ENCODE results near the gene CACNA1H.
"Not testable (repeated sequence)": the region's sequence is repeated elsewhere in the genome, so short reads cannot be mapped to it uniquely, and the experiment has no call there.

Gene CACNA1H

GRCh38 chr16:1231301-1231700 lies 78.4 kb downstream of the CACNA1H start:
- not testable (repeated sequence) for H3K4me1 ChIP-seq (ENCODE audit: control insufficient read depth, low read length); H3K27me3 ChIP-seq (ENCODE audit: control insufficient read depth, low read length); H3K36me3 ChIP-seq (ENCODE audit: control insufficient read depth, low read length); H3K27ac ChIP-seq (ENCODE audit: low read depth, low read length); H3K4me2 ChIP-seq (ENCODE audit: low read length); H4K20me1 ChIP-seq (ENCODE audit: control insufficient read depth, insufficient read depth, low read depth, low read length); H3K9me3 ChIP-seq (ENCODE audit: control insufficient read depth, insufficient read depth, low read length); H3F3A ChIP-seq (ENCODE audit: control insufficient read depth, insufficient read depth); H3K9me2 ChIP-seq (replicated peaks; ENCODE audit: control insufficient read depth, low read length); H3K4me3 ChIP-seq (ENCODE audit: low read length); H3K79me2 ChIP-seq (ENCODE audit: control insufficient read depth, low read length)

- not testable (repeated sequence) for H3K27me3 ChIP-seq (ENCODE audit: control insufficient read depth, low read length); H3K79me2 ChIP-seq (ENCODE audit: control insufficient read depth, low read length); H3K9me2 ChIP-seq (replicated peaks; ENCODE audit: control insufficient read depth, low read length); H3K36me3 ChIP-seq (ENCODE audit: control insufficient read depth, low read length); H3K9me3 ChIP-seq (ENCODE audit: control insufficient read depth, insufficient read depth, low read length); H3K4me2 ChIP-seq (ENCODE audit: low read length); H4K20me1 ChIP-seq (ENCODE audit: control insufficient read depth, insufficient read depth, low read depth, low read length); H3K4me1 ChIP-seq (ENCODE audit: control insufficient read depth, low read length); H3K27ac ChIP-seq (ENCODE audit: low read depth, low read length); H3F3A ChIP-seq (ENCODE audit: control insufficient read depth, insufficient read depth); H3K4me3 ChIP-seq (ENCODE audit: low read length)
Measured at GRCh38 chr16:1232049-1232748, 79.3 kb downstream of the CACNA1H start.

GRCh38 chr16:1236659-1237058 lies 83.8 kb downstream of the CACNA1H start:
- not testable (repeated sequence) for H3K36me3 ChIP-seq (ENCODE audit: control insufficient read depth, low read length); H4K20me1 ChIP-seq (ENCODE audit: control insufficient read depth, insufficient read depth, low read depth, low read length); H3F3A ChIP-seq (ENCODE audit: control insufficient read depth, insufficient read depth); H3K4me2 ChIP-seq (ENCODE audit: low read length); H3K9me3 ChIP-seq (ENCODE audit: control insufficient read depth, insufficient read depth, low read length); H3K27ac ChIP-seq (ENCODE audit: low read depth, low read length); H3K4me1 ChIP-seq (ENCODE audit: control insufficient read depth, low read length); H3K4me3 ChIP-seq (ENCODE audit: low read length); H3K79me2 ChIP-seq (ENCODE audit: control insufficient read depth, low read length); H3K27me3 ChIP-seq (ENCODE audit: control insufficient read depth, low read length); H3K9me2 ChIP-seq (replicated peaks; ENCODE audit: control insufficient read depth, low read length)

- H3F3A ChIP-seq (ENCODE audit: control insufficient read depth, insufficient read depth): no peaks in the 10 kb centered on the region
- no peaks in the 10 kb centered on the region for H3K36me3 ChIP-seq (ENCODE audit: control insufficient read depth, low read length)
- H4K20me1 ChIP-seq (ENCODE audit: control insufficient read depth, insufficient read depth, low read depth, low read length): no peaks in the 10 kb centered on the region
- no peaks in the 10 kb centered on the region for H3K4me1 ChIP-seq (ENCODE audit: control insufficient read depth, low read length)
- H3K4me2 ChIP-seq (ENCODE audit: low read length): no peak overlapping the region
- H3K9me2 ChIP-seq (replicated peaks; ENCODE audit: control insufficient read depth, low read length): no peaks in the 10 kb centered on the region
- TF ChIP-seq EZH2phosphoT487 (IDR thresholded peaks at IDR 0.05; ENCODE audit: borderline replicate concordance, low read length) (no peak), CTCF (IDR thresholded peaks at IDR 0.05; ENCODE audit: low read depth, low read length, poor library complexity, severe bottlenecking) (no peak)
- no peak overlapping the region for H3K4me3 ChIP-seq (ENCODE audit: low read length)
- H3K27me3 ChIP-seq (ENCODE audit: control insufficient read depth, low read length): no peaks in the 10 kb centered on the region
- H3K9me3 ChIP-seq (ENCODE audit: control insufficient read depth, insufficient read depth, low read length): no peaks in the 10 kb centered on the region
- no peaks in the 10 kb centered on the region for H3K79me2 ChIP-seq (ENCODE audit: control insufficient read depth, low read length)
- H3K27ac ChIP-seq (ENCODE audit: low read depth, low read length): no peak overlapping the region
Measured at GRCh38 chr16:1237990-1238389, 85.1 kb downstream of the CACNA1H start.

GRCh38 chr16:1238909-1239308 lies 86.0 kb downstream of the CACNA1H start:
- H3F3A ChIP-seq (ENCODE audit: control insufficient read depth, insufficient read depth); H3K4me1 ChIP-seq (ENCODE audit: control insufficient read depth, low read length); H3K79me2 ChIP-seq (ENCODE audit: control insufficient read depth, low read length); H4K20me1 ChIP-seq (ENCODE audit: control insufficient read depth, insufficient read depth, low read depth, low read length); H3K27me3 ChIP-seq (ENCODE audit: control insufficient read depth, low read length); H3K9me2 ChIP-seq (replicated peaks; ENCODE audit: control insufficient read depth, low read length); H3K27ac ChIP-seq (ENCODE audit: low read depth, low read length); H3K9me3 ChIP-seq (ENCODE audit: control insufficient read depth, insufficient read depth, low read length); H3K4me3 ChIP-seq (ENCODE audit: low read length); H3K4me2 ChIP-seq (ENCODE audit: low read length); H3K36me3 ChIP-seq (ENCODE audit: control insufficient read depth, low read length): not testable (repeated sequence)

- H3K27me3 ChIP-seq (ENCODE audit: control insufficient read depth, low read length); H3K27ac ChIP-seq (ENCODE audit: low read depth, low read length); H3F3A ChIP-seq (ENCODE audit: control insufficient read depth, insufficient read depth); H3K9me3 ChIP-seq (ENCODE audit: control insufficient read depth, insufficient read depth, low read length); H3K4me2 ChIP-seq (ENCODE audit: low read length); H3K4me1 ChIP-seq (ENCODE audit: control insufficient read depth, low read length); H3K36me3 ChIP-seq (ENCODE audit: control insufficient read depth, low read length); H3K9me2 ChIP-seq (replicated peaks; ENCODE audit: control insufficient read depth, low read length); H3K79me2 ChIP-seq (ENCODE audit: control insufficient read depth, low read length); H3K4me3 ChIP-seq (ENCODE audit: low read length); H4K20me1 ChIP-seq (ENCODE audit: control insufficient read depth, insufficient read depth, low read depth, low read length): not testable (repeated sequence)
Measured at GRCh38 chr16:1239575-1239974, 86.7 kb downstream of the CACNA1H start.

- not testable (repeated sequence) for H3K79me2 ChIP-seq (ENCODE audit: control insufficient read depth, low read length); H3F3A ChIP-seq (ENCODE audit: control insufficient read depth, insufficient read depth); H4K20me1 ChIP-seq (ENCODE audit: control insufficient read depth, insufficient read depth, low read depth, low read length); H3K9me3 ChIP-seq (ENCODE audit: control insufficient read depth, insufficient read depth, low read length); H3K9me2 ChIP-seq (replicated peaks; ENCODE audit: control insufficient read depth, low read length); H3K27me3 ChIP-seq (ENCODE audit: control insufficient read depth, low read length); H3K36me3 ChIP-seq (ENCODE audit: control insufficient read depth, low read length); H3K27ac ChIP-seq (ENCODE audit: low read depth, low read length); H3K4me3 ChIP-seq (ENCODE audit: low read length); H3K4me1 ChIP-seq (ENCODE audit: control insufficient read depth, low read length); H3K4me2 ChIP-seq (ENCODE audit: low read length)
Measured at GRCh38 chr16:1240436-1240835, 87.5 kb downstream of the CACNA1H start, which contains the start of gene TPSAB1. TSS of gene TPSAB1 (plus strand) at chr16:1240705. CDS start at chr16:1240939, 234 bp downstream.

Data from DOHH2 (cell line).